Prostate gland (tissue), 2 donors: ENCODE measurements around the gene AGPAT4.

ENCODE experiments used
- POLR2A ChIP-seq: fragments of 450-650 bp; IDR thresholded peaks from one replicate; pipeline ENCODE4 v1.6.1; 2016; ENCODE audit warnings: antibody characterized with exemption, mild to moderate bottlenecking
- TF ChIP-seq, protein P1 (sequence below), 4 experiments: fragments of 200-600 bp in 2 of 4; fragments of 450-650 bp in 2 of 4; sonication (generic) in 2 of 4; IDR thresholded peaks; 1 replicate in 3 of 4; 2 replicates in 1 of 4; pipeline ENCODE4 v1.5.1; 2016 to 2019; ENCODE audit warnings: antibody characterized with exemption in 4 of 4, mild to moderate bottlenecking in 2 of 4, moderate library complexity in 2 of 4

DNA sequence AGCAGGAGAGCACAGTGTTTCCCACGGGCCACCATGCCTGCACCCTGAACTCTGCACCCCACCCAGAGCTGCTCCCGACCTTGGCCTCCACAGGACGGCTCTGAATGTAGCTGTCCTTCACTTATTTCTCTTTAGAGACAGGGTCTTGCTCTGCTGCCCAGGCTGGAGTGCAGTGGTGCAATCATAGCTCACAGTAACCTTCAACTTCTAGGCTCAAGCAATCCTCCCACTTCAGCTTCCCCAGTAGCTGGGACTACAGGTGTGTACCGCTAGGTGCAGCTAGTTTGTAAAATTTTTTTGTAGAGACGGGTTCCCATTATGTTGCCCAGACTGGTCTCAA, 130.9 kb downstream of the AGPAT4 start:
- no peak for TF ChIP-seq POLR2A
- TF ChIP-seq, protein P1, sequence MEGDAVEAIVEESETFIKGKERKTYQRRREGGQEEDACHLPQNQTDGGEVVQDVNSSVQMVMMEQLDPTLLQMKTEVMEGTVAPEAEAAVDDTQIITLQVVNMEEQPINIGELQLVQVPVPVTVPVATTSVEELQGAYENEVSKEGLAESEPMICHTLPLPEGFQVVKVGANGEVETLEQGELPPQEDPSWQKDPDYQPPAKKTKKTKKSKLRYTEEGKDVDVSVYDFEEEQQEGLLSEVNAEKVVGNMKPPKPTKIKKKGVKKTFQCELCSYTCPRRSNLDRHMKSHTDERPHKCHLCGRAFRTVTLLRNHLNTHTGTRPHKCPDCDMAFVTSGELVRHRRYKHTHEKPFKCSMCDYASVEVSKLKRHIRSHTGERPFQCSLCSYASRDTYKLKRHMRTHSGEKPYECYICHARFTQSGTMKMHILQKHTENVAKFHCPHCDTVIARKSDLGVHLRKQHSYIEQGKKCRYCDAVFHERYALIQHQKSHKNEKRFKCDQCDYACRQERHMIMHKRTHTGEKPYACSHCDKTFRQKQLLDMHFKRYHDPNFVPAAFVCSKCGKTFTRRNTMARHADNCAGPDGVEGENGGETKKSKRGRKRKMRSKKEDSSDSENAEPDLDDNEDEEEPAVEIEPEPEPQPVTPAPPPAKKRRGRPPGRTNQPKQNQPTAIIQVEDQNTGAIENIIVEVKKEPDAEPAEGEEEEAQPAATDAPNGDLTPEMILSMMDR (IDR thresholded peaks at IDR 0.05): no peak
